ENCODE results near the gene RILPL2.
A peak's percentile ranks its signal among the peaks of the same experiment; 100 is the strongest.

Gene RILPL2

GRCh38 chr12:123399255-123399617 lies 37.2 kb downstream of the RILPL2 start:
- TF ChIP-seq CTCF (conservative IDR thresholded peaks at IDR 0.05; ENCODE audit: control insufficient read depth, insufficient read depth, low read depth, low read length), result no peak
- no peak overlapping the region for H3K4me3 ChIP-seq (ENCODE audit: control insufficient read depth, low read depth, low read length)
- no peak for DNase-seq (ENCODE audit: low read depth)

- peak; percentile 92 for DNase-seq (ENCODE audit: low read depth)
- no peak for TF ChIP-seq CTCF (conservative IDR thresholded peaks at IDR 0.05; ENCODE audit: control insufficient read depth, insufficient read depth, low read depth, low read length)
- no peak overlapping the region for H3K4me3 ChIP-seq (ENCODE audit: control insufficient read depth, low read depth, low read length)
These were observed 37.8 kb downstream of the RILPL2 start for GRCh38 chr12:123398550-123399254.

- no peak for TF ChIP-seq CTCF (conservative IDR thresholded peaks at IDR 0.05; ENCODE audit: control insufficient read depth, insufficient read depth, low read depth, low read length)
- no peak overlapping the region for H3K4me3 ChIP-seq (ENCODE audit: control insufficient read depth, low read depth, low read length)
- DNase-seq (ENCODE audit: low read depth), result no peak
These were observed 38.3 kb downstream of the RILPL2 start for GRCh38 chr12:123398177-123398549.

GRCh38 chr12:123397400-123397799 lies 39.1 kb downstream of the RILPL2 start:
- DNase-seq (ENCODE audit: low read depth), result peak; percentile 44
- H3K4me3 ChIP-seq (ENCODE audit: control insufficient read depth, low read depth, low read length), result no peak overlapping the region
- TF ChIP-seq CTCF (conservative IDR thresholded peaks at IDR 0.05; ENCODE audit: control insufficient read depth, insufficient read depth, low read depth, low read length), result no peak

GRCh38 chr12:123396954-123397353 lies 39.5 kb downstream of the RILPL2 start:
- DNase-seq (ENCODE audit: low read depth), result no peak
- TF ChIP-seq CTCF (conservative IDR thresholded peaks at IDR 0.05; ENCODE audit: control insufficient read depth, insufficient read depth, low read depth, low read length), result no peak
- H3K4me3 ChIP-seq (ENCODE audit: control insufficient read depth, low read depth, low read length), result no peak overlapping the region

GRCh38 chr12:123396543-123396942 lies 39.9 kb downstream of the RILPL2 start:
- no peak for DNase-seq (ENCODE audit: low read depth)
- no peak for TF ChIP-seq CTCF (conservative IDR thresholded peaks at IDR 0.05; ENCODE audit: control insufficient read depth, insufficient read depth, low read depth, low read length)
- H3K4me3 ChIP-seq (ENCODE audit: control insufficient read depth, low read depth, low read length), result no peak overlapping the region

GRCh38 chr12:123395236-123395635 lies 41.2 kb downstream of the RILPL2 start:
- H3K4me3 ChIP-seq (ENCODE audit: control insufficient read depth, low read depth, low read length), result no peak overlapping the region
- no peak for TF ChIP-seq CTCF (conservative IDR thresholded peaks at IDR 0.05; ENCODE audit: control insufficient read depth, insufficient read depth, low read depth, low read length)
- DNase-seq (ENCODE audit: low read depth), result no peak

All from fibroblast of mammary gland (primary cell).